ENCODE measurements around the gene RAP1GAP2.

- TF ChIP-seq POLR2AphosphoS5 (IDR thresholded peaks at IDR 0.05; ENCODE audit: low read depth, low read length) (no peak), POLR2A (IDR thresholded peaks at IDR 0.05; ENCODE audit: low read depth, low read length) (no peak), TAF1 (IDR thresholded peaks at IDR 0.05; ENCODE audit: low read depth, low read length) (no peak)
Observed at GRCh38 chr17:2816688-2817087, 20.4 kb downstream of the RAP1GAP2 start.
